ENCODE data around the gene OR2AP1.

GRCh38 chr12:55554296-55554695 lies 18.0 kb upstream of the OR2AP1 start:
- no peak for TF ChIP-seq EZH2 (IDR thresholded peaks at IDR 0.05; ENCODE audit: borderline replicate concordance, insufficient read depth, low read length, poor library complexity, severe bottlenecking)
- TF ChIP-seq CTCF (IDR thresholded peaks at IDR 0.05; ENCODE audit: poor library complexity, severe bottlenecking), result no peak

Data from neural cell (in vitro differentiated cells).